GM18519 (cell line): ENCODE results near the gene MIA2.

Experiments used
- ATAC-seq: cut with Tn5 transposase; IDR thresholded peaks from one replicate; pipeline ENCODE4 v1.9.1; 2021; ENCODE audit warnings: mild to moderate bottlenecking, moderate library complexity; ENCODE audit not compliant: unreplicated experiment, low FRiP score

Gene MIA2

DNA sequence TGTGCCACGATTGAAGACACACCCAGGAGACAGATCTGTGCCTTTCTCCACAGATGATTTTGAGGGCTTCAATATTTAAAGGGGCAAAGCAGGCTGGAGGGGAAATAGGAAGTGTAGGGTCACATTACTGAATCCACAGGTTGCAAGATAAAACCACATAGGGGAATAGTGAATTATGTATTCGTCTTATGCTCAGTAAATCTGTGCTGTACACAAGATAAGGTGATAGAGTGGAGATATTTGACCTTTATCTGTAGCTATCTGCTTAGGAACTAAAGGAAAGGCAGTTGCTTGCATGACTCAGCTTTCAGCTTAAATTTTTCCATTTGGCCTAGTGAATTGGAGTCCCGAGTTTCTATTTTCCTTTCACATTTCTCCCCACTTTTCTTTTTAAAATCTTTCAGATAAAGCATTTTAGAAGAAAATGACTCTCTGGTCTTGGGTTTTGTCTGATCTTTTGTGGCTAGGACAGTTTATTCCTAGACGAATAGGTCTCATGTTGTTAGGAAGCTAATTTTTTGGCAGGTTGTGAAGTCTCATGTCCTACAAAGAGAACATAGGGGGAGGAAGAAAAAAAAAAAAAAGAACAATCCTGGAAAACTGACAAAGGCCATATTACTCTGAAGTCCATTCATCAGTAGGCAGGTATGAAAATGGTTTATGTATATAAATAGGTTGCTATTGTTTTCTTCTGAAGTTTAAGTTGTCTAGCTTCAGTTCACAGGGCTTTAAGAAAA lies 143.1 kb downstream of the MIA2 start:
- ATAC-seq, result no peak

DNA sequence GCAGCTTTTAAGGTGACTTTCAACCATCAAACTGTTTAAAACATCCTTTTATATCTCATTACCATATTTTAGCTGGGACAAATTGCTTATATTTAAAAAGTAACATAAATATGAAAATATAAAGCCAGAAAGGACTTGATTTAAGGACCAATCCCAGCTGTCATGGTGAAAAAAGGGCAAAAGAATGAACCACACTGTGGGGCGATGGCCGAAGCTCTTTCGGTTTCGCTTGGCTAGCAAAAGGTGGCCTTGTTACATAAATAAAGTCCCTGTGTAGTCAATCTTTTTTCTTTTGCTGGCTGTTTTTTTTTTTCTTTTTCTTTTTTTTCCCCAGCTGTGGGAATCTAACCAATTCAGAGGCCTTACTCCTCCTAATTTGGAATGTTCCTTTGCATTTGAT lies 147.7 kb downstream of the MIA2 start:
- ATAC-seq, result no peak

DNA sequence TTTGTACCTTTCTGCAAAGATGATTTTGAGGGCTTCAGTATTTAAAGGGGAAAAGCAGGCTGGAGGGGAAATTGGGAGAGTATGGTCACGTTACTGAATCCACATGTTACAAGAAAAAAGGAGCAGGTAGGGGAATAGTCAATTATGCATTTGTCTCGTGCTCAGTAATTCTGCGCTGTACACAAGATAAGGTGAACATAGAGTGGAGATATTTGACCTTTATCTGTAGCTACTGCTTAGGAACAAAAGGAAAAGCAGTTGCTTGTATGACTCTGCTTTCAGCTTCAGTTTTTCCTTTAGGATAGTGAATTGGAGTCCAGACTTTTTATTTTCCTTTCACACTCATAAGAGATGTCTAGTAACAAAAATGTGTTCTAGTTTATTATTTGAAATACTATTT lies 148.7 kb downstream of the MIA2 start:
- no peak for ATAC-seq

DNA sequence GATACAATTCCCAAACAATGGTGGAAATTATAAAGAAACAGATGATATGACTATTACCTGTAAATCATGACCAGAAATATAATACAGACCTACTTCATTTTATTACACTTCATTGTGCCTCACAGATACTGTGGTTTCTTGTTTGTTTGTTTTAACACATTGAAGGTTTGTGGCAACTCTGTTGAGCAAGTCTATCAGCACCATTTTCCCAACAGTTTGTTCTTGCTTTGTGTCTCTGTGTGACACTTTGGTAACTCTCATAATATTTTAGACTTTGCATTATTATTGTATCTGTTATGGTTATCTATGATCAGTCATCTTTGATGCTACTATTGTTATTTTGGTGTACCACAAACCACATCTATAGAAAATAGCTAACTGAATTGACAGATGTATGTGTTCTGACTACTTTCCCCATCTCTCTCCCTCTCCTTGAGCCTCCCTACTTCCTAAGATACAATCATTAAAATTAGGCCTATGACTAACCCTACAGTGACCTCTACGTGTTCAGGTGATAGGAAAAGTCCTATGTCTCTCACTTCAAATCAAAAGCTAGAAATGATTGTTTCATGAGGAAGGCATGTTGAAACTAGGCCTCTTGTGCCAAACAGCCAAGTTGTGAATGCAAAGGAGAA lies 149.4 kb downstream of the MIA2 start:
- no peak for ATAC-seq

DNA sequence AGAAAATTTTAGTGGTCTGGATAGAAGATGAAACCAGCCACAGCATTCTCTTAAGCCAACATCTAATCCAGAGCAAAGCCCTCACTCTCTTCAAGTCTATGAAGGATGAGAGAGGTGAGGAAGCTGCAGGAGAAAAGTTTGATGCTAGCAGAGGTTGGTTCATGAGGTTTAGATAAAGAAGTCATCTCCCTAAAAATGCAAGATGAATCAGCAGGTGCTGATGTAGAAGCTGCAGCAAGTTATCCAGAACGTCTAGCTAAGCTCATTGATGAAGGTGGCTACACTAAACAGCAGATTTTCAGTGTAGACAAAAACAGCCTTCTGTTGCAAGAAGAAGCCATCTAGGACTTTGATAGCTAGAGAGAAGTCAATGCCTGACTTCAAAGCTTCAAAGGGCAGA lies 150.0 kb downstream of the MIA2 start:
- no peak for ATAC-seq

DNA sequence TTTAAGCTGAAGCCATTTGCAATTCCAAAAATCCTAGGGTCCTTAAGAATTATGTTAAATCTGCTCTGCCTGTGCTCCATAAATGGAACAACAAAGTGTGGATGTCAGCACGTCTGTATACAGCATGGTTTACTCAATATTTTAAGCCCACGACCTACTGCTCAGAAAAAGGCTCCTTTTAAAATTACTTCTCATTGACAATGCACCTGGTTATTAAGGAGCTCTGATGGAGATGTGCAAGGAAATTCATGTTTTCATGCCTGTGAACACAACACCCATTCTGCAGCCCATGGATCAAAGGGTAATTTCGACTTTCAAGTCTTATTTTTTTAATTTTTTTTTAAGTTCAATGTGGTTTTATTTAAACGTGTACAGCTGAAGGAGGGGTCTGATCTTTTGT lies 150.5 kb downstream of the MIA2 start:
- ATAC-seq, result no peak

DNA sequence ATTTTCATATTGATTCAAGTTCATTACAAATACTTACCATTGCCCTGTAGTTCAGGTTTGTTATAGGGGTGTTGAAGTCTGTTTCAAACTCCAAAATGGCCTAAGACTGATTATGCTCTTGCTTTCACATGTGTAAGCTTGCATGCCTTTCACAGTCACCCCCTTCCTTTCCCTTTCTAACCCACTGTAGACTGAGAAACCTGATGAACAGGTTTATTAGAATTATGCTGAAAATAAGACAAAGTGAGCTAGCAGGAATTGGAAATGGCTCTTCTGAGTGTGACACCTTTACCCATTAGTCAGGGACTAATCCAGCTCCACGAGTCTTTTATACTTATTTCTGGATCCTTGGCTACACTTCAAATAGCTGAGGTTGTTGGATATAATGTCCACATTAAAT lies 159.6 kb downstream of the MIA2 start:
- no peak for ATAC-seq

DNA sequence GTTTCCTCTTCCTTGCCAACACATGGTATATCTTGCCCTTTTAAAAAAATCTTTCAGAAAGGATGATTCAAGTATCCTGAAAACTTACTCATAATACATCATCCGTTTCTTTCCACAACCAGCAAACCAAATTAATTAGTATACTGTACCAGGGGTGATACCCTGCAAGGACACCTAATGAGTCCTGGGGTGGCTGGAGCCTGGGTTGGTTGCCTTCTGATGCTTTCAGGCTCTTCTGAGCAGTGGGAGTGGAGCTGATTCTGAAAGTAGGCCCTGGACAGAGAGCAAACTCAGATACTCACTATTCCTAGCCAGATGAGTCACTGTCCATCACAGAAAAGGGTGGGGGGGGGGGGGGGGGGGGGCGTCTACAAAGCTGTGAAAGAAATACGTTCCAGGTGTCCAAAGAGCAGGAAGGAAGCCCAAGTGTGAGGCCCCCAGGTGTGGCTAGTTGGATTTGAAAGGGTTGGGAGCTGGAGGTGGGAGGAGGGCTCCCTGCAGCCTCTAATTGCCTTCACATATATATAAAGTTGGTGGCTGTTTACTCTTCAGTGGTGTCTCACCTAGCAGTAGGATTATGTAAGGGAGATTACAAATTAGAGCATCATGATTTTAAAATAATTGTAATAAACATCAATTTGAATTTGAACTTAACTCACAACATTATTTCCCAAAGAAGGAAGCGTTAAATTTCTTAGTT lies 162.0 kb downstream of the MIA2 start:
- no peak for ATAC-seq

DNA sequence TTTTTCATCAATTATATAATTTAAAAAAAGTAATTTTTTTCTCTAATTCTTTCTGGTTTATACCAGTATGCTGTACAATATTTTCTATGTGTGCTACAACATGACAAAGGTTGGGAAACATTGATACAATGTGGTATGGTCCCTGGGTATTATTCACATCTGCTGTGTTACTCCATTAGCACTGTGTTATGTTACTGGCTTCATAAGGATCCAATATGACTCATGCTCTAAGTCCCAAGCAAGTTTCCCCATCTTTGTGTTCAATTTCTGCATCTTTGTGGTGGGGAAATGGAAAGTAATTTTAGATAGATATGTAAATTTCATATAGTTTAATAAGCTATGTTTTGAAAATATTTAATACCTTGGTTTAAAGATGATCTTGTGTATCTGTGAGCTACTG lies 162.7 kb downstream of the MIA2 start:
- ATAC-seq, result no peak

DNA sequence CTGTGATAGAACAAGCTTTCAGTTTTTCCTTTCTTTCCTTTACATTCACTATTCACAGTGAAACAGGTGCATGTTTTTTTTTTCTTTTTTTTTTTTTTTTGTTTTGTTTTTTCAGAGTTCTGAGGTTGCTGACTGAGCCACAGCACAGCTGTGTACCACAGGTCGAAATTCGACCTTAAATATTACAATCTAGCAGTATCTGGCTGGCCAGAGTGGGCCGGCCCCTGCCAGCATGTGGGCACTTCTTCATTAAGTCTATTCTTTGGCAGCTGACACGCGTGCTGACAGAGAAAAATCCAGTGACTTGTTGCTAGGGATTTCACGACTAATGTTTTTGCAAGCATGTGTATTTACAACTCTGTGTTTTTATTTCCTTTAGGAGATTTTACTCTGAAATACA lies 164.7 kb downstream of the MIA2 start:
- ATAC-seq, result no peak

DNA sequence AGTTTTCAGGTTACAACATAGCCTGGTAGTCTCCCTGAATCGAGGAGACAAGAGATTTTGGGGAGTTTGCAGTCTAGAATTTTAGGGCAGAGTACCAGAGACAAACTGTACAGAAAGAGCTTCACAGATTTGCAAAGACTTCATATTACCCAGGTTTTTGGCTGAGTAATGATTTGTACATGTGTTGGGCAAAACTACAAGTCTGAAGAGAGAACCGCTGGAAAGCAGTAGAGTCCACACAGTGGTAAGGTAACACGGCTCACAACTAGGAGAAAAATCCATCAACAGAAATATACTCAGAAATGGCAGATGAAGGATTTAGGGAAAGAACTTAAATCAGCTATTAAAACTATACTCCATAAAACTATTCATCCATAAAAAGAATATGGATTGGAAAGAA lies 172.8 kb downstream of the MIA2 start:
- ATAC-seq, result no peak

DNA sequence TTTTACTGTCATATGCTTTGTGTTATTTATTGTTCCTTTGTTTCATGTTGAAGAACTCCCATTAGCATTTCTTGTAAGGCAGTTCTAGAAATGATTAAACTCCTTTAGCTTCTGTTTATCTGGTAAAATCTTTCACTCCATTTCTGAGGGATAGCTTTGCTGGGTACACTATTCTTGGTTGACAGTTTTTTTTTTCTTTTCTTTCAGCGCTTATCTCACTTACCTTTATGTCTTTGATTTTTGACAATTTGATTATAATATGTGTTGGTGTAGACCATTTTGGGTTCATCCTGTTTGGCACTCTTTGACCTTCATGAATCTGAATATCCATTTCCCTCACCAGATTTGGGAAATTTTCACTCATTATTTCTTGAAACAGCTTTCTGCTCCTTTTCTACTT lies 182.4 kb downstream of the MIA2 start:
- no peak for ATAC-seq

DNA sequence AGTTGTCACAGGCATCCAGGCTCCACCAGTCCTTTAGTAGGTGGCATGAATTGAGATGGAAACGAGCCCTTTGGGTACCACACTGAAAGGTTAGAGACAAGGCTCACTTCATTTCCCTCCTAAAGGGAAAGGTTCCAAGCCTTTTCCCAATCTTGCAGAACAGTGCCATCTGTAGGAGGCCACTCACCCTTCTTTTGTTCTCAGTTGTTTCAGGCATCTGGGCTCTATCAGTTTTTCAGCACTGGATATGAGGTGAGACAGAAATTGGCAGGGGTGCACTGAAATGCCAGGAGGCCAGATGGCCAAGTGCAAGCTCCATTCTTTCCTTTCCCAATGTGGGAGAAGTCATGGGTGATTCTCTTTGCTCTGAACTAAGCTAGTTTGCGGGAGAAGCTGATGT lies 183.3 kb downstream of the MIA2 start:
- ATAC-seq, result no peak

DNA sequence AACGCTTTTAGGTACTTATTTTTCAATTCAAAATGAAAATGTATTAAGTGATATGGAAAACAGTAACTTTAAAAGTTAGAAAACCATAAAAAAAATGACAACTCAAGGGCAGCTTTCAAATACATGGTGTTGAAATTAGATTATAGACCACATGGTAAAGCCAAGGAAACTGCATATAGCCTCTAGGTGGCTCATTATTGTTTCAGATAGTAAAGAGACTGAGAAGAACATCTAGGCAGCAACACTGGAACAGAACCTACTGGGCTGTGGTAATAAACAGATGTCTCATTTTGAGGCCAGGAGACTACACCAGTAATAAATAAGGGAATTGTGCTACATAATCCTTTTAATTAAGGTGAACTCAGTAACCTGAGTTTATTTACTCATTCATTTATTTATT lies 185.6 kb downstream of the MIA2 start:
- ATAC-seq, result no peak

DNA sequence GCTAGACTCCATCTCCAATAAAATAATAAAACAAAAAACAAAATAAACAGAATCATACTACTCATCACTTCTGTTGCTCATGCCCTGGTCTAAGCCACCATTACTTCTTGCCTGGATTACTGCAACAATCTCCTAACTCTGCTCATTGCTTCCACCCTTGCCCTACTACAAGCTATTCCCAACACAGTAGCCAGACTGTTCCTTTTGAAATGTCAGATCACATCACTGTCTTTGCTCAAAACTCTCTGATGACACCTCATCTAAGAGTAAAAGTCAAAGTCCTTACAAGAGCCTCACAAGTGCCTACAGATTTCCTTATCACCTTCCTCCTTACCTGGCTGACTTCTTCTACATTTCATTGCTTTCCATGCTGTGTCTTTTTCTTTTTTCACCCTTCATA lies 188.5 kb downstream of the MIA2 start:
- ATAC-seq, result no peak

DNA sequence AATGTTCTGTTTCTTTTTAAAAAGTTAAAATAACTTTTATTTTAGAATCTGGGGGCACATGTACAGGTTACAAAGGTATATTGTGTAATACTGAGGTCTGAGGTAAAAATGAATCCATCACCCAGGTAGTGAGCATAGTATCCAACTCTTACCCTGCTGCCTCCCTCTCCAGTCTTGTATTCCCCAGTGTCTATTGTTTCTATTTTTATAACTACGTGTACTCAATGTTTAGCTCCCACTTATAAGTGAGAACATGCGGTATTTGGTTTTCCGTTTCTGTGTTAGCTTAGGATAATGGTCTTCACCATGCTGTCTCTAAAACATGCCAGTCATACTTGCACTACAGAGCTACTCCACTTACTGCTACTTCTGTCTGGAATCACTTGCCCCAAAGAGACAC lies 190.1 kb downstream of the MIA2 start:
- ATAC-seq, result no peak

DNA sequence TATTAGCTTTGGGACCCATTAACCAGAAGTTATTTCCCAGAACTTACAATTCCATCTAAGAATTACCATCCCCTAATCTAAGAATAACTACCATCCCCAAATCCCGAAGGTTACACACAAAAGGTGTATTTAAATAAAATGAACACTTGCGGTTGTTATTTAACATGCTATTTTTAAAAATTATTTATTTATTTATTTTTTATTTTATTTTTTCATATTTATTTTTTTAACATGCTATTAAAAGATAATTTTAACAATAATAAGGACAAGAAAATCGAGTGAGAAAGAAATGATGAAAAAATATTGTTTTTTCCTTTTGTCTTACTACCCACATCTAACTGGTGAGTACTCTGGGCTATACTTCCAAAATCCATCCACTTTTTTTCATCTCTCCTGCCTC lies 192.2 kb downstream of the MIA2 start:
- no peak for ATAC-seq

DNA sequence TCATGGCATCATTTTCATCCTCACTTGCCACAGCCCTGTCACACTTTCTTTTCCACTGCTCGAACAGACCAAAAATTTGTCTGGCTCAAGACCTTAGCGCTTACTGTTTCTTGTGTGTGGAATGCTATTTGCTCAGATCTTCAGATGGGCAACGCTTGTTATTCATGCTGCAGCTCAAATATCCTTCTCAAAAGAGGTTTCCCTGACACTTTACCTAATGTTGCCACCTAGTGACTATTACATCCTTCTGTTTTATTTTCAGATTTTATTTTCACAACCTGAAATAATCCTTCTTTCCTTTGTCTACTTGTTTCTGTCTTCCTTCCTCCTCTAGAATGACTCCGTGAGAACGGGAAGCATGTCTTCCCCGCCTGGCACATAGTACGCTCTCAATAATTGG lies 192.9 kb downstream of the MIA2 start:
- no peak for ATAC-seq

DNA sequence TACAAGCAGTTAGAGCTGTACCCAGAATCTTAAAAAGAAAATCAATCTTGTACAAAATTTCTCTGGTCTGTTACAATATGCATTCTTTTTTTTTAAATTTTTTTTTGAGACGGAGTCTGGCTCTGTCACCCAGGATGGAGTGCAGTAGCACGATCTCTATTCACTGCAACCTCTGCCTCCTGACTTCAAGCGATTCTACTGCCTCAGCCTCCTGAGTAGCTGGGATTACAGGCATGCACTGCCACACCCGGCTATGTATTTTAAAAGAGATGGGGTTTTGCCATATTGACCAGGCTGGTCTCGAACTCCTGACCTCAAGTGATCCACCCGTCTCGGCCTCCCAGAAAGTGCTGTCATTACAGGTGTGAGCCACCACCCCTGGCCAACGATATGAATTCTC lies 194.4 kb downstream of the MIA2 start:
- no peak for ATAC-seq

DNA sequence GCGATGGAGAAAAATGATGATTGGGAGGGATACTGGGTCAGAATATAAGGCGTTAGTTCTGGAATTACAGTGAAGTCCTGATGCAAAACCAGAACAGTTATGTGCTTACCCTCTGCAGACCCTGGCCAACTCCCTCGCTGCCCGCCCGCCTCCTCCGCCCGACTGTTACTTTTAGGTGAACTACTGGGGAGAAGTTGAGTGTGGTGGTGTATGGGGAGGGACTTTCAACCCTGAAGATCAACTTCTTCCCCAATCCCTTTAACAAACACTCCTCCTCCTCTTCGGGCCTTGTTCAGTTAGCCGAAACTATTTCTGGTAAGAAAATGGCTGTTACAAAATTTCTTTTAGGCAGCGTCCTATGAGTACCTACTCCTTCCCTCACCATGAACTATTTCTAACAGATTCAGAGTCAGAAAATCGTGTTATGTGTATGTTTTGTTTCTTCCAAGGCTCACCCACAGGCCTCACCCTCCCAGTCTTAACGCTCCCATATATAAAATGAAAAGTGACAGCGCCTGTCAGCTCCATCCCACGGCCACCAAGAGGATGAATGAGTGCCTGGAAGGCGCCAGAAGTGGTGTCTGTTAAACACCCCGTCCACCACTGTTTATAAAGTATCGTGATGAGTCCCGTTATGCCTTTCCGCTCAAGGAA lies 197.2 kb downstream of the MIA2 start:
- ATAC-seq, result peak; percentile 0

DNA sequence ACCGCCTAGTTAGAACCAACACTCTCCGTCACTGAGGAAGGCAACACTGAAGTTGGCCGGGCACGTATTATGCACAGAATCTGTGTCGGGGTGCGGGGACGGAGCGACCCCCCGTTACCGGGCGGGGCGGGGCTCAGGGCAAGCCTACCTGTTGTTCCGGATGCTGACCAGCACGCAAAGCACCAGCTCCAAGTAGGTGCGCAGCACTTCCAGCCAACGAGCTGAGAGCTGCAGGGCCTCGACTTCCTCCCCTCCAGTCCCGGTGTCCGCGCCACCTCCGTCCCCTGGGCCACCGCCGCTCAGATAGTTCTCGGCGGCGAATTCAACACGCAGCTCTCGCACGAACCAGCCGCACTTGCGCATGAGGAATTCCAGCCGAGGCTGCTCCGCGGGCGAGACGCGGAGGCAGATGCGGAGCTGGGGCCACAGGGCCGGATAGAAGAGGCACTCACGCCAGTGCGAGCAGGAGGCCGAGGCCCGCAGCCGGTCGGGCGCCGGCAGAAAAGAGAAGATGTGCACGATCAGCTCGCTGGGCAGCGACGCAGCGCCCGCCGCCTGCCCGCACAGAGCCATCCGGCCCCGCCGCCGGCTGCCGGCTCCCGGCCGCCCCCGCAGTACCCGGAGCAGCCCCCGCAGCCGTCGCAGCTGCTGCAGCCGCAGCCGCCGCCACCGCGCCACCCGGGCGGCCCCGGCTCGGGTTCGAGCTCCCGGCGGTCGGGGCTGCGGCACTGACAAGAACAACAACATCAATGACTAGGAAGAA lies 197.9 kb downstream of the MIA2 start:
- ATAC-seq, result peak; percentile 16
